Measurements from ENCODE around the gene PPP1R27. TPM values are rescaled to one million over a fixed set of nuclear protein-coding genes. Genes with fewer than 3 reads are reported as not detected.

The PPP1R27 gene
- total RNA-seq, 4 donors from 2014 or later = not detected

DNA sequence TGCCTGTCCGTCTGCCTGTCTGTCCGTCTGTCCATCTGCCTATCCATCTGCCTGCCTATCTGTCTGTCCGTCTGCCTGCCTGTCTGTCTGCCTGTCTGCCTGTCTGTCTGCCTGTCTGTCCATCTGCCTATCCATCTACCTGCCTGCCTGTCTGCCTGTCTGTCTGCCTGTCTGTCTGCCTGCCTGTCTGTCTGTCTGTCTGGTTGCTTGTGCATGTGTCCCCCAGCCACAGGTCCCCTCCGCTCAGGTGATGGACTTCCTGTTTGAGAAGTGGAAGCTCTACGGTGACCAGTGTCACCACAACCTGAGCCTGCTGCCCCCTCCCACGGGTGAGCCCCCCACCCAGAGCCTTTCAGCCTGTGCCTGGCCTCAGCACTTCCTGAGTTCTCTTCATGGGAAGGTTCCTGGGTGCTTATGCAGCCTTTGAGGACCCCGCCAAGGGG, 25.3 kb downstream of the PPP1R27 start:
- no peaks in the 10 kb centered on the region for H3K9me3 ChIP-seq
- H3K36me3 ChIP-seq = no peaks in the 10 kb centered on the region
- peaks cover 0 to 8% (median under 1%) of the 10 kb centered on the region in 4 donors for H3K4me1 ChIP-seq
- no peak for DNase-seq
- peaks cover 0 to 8% of the 10 kb centered on the region in 2 donors for H3K27me3 ChIP-seq
- no peak overlapping the region for H3K4me3 ChIP-seq
- H3K27ac ChIP-seq = no peak overlapping the region
- TF ChIP-seq POLR2A (IDR thresholded peaks at IDR 0.05) (no peak), CTCF (IDR thresholded peaks at IDR 0.05) (no peak)

GRCh38 chr17:81808778-81809555, 25.9 kb downstream of the PPP1R27 start:
- peaks cover 0 to 14% of the 10 kb centered on the region in 2 donors for H3K27me3 ChIP-seq
- no peaks in the 10 kb centered on the region for H3K9me3 ChIP-seq
- peaks cover 0 to 14% (median 3%) of the 10 kb centered on the region in 4 donors for H3K4me1 ChIP-seq
- H3K27ac ChIP-seq = no peak overlapping the region
- TF ChIP-seq POLR2A (IDR thresholded peaks at IDR 0.05) (no peak), CTCF (IDR thresholded peaks at IDR 0.05) (no peak)
- H3K4me3 ChIP-seq = no peak overlapping the region
- DNase-seq = no peak
- no peaks in the 10 kb centered on the region for H3K36me3 ChIP-seq

- H3K36me3 ChIP-seq = no peaks in the 10 kb centered on the region
- H3K4me1 ChIP-seq = peaks cover 0 to 23% (median 6%) of the 10 kb centered on the region in 4 donors
- H3K4me3 ChIP-seq = no peak overlapping the region
- H3K27me3 ChIP-seq = peaks cover 0 to 25% of the 10 kb centered on the region in 2 donors
- H3K27ac ChIP-seq = no peak overlapping the region
- no peak for TF ChIP-seq CTCF (IDR thresholded peaks at IDR 0.05)
- TF ChIP-seq POLR2A (IDR thresholded peaks at IDR 0.05) = no peak
- DNase-seq = no peak
- H3K9me3 ChIP-seq = no peaks in the 10 kb centered on the region
These were observed 27.0 kb downstream of the PPP1R27 start for GRCh38 chr17:81807839-81808238.

- Histone ChIP-seq H3K36me3 (no peaks in the 10 kb centered on the region), H3K4me3 (no peak overlapping the region), H3K27ac (no peak overlapping the region), H3K9me3 (no peaks in the 10 kb centered on the region), H3K27me3 (peaks cover 0 to 31% of the 10 kb centered on the region in 2 donors), H3K4me1 (peaks cover 0 to 23% (median 6%) of the 10 kb centered on the region in 4 donors)
- DNase-seq = no peak
- TF ChIP-seq POLR2A (IDR thresholded peaks at IDR 0.05) (no peak), CTCF (IDR thresholded peaks at IDR 0.05) (no peak)
These were observed 27.6 kb downstream of the PPP1R27 start for GRCh38 chr17:81807210-81807719.

DNA sequence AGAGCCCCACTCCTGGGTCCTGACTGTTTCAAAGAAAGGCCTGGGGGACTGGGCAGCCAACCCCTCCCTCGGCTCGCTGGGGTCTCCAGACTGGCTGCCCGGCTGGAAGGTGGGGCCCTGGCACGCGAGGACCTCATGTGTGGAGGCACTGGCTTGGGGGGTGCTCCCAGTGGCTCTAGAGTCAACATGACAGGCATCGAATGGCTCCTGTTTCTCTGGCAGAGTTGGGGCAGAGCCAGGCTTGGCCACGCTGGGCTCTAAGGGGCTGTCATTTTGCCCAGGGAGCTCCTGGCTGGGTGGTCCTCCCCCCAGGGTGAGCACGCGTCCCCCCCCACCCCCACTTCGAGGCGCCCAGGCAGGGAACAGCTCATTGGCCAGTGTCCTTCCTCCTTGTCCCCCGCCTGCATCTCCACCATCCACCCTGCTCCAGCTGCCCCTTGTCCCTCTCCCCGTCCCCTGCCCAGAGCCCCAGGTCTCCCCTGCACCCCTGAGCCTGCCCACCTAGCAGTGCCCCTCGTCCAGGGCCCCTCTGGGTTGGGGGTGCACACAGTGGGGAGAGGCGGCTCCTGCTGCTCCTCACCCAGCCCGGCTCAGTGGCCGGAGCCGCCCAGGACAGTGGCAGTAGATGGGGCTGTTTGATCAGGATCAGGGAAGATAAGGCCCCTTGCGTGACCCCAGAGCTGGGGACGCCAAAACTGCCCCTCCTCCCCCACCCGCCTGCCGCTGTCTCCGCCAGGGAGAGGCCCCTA, 28.2 kb downstream of the PPP1R27 start:
- Histone ChIP-seq H3K4me3 (no peak overlapping the region), H3K36me3 (no peaks in the 10 kb centered on the region), H3K27me3 (peaks cover 0 to 36% of the 10 kb centered on the region in 2 donors), H3K9me3 (no peaks in the 10 kb centered on the region), H3K27ac (no peak overlapping the region), H3K4me1 (peaks cover 0 to 23% (median 6%) of the 10 kb centered on the region in 4 donors)
- no peak for DNase-seq
- TF ChIP-seq CTCF (IDR thresholded peaks at IDR 0.05) = no peak
- no peak for TF ChIP-seq POLR2A (IDR thresholded peaks at IDR 0.05)
